Neural progenitor cell (in vitro differentiated cells): Measurements from ENCODE around the gene CTSC. TPM values are rescaled to one million over a fixed set of nuclear protein-coding genes. Genes with fewer than 3 reads are reported as not detected.

ENCODE experiments used
- DNase-seq: peaks from one replicate; pipeline ENCODE4 v3.0.0-alpha.2; 2016; ENCODE audit warnings: low spot score
- H2AFZ ChIP-seq: fragments of 200-600 bp; sonication (generic); replicated peaks from 2 replicates; pipeline ENCODE4 v1.6.1; 2016; ENCODE audit warnings: antibody characterized with exemption
- H3F3A ChIP-seq: fragments of 200-600 bp; sonication (generic); 2 replicates; pipeline ENCODE4 v1.6.1; 2016; ENCODE audit warnings: antibody characterized with exemption, low read depth
- H3K27ac ChIP-seq: fragments of 200-600 bp; sonication (generic); 2 replicates; pipeline ENCODE4 v1.5.1; 2016; ENCODE audit warnings: mild to moderate bottlenecking
- H3K27me3 ChIP-seq: fragments of 200-600 bp; sonication (generic); 2 replicates; pipeline ENCODE4 v1.6.1; 2016; ENCODE audit warnings: mild to moderate bottlenecking, moderate library complexity
- H3K36me3 ChIP-seq: fragments of 200-600 bp; sonication (generic); 2 replicates; pipeline ENCODE4 v1.5.1; 2016
- H3K4me1 ChIP-seq: fragments of 200-600 bp; sonication (generic); 2 replicates; pipeline ENCODE4 v1.6.1; 2016; ENCODE audit warnings: mixed run types
- H3K4me2 ChIP-seq: fragments of 200-600 bp; sonication (generic); 2 replicates; pipeline ENCODE4 v1.6.1; 2016
- H3K4me3 ChIP-seq: fragments of 200-600 bp; sonication (generic); 2 replicates; pipeline ENCODE4 v1.5.1; 2016
- H3K79me2 ChIP-seq: fragments of 200-600 bp; sonication (generic); 2 replicates; pipeline ENCODE4 v1.6.1; 2016; ENCODE audit warnings: low read depth
- H3K9ac ChIP-seq: fragments of 200-600 bp; sonication (generic); 2 replicates; pipeline ENCODE4 v1.6.1; 2016
- H3K9me3 ChIP-seq: fragments of 200-600 bp; sonication (generic); 2 replicates; pipeline ENCODE4 v1.5.1; 2016; ENCODE audit warnings: low read depth
- H4K20me1 ChIP-seq: fragments of 200-600 bp; sonication (generic); 2 replicates; pipeline ENCODE4 v1.6.1; 2016; ENCODE audit warnings: low read depth
- H3K27ac Mint-ChIP-seq: 3 replicates; pipeline ENCODE4 v1.8.0; 2021; ENCODE audit warnings: mixed read lengths
- H3K27me3 Mint-ChIP-seq: 2 replicates; pipeline ENCODE4 v1.8.0; 2022; ENCODE audit warnings: low read depth, mild to moderate bottlenecking, inconsistent platforms, moderate library complexity, mixed read lengths; ENCODE audit not compliant: insufficient read depth
- H3K36me3 Mint-ChIP-seq: 3 replicates; pipeline ENCODE4 v1.8.0; 2021; ENCODE audit warnings: mixed read lengths
- H3K4me1 Mint-ChIP-seq: 3 replicates; pipeline ENCODE4 v1.8.0; 2021; ENCODE audit warnings: mixed read lengths
- H3K4me3 Mint-ChIP-seq: 3 replicates; pipeline ENCODE4 v1.8.0; 2021; ENCODE audit warnings: mild to moderate bottlenecking, moderate library complexity, mixed read lengths
- H3K9me3 Mint-ChIP-seq: 3 replicates; pipeline ENCODE4 v1.8.0; 2020; ENCODE audit warnings: mixed read lengths
- EZH2 ChIP-seq: fragments of 200-600 bp; sonication (generic); IDR thresholded peaks from 2 replicates; pipeline ENCODE4 v1.6.1; 2017; ENCODE audit warnings: antibody characterized with exemption, mild to moderate bottlenecking, moderate library complexity
- EZH2phosphoT487 ChIP-seq: fragments of 200-600 bp; sonication (generic); IDR thresholded peaks from 2 replicates; pipeline ENCODE4 v1.6.1; 2017; ENCODE audit warnings: antibody characterized with exemption
- total RNA-seq: library from RNA; depleted of rRNA; stranded (reverse); fragments of >200 nt; gene quantifications from 2 replicates; pipeline ENCODE4 v1.2.3, GENCODE V29; 2015; ENCODE audit warnings: low replicate concordance
- TF ChIP-seq, protein P1 (sequence below): fragments of 200-600 bp; sonication (generic); IDR thresholded peaks from 2 replicates; pipeline ENCODE4 v1.5.1; 2017; ENCODE audit warnings: antibody characterized with exemption, mild to moderate bottlenecking

Gene CTSC
- total RNA-seq, 1 donor from 2014 or later = 96.4 TPM

DNA sequence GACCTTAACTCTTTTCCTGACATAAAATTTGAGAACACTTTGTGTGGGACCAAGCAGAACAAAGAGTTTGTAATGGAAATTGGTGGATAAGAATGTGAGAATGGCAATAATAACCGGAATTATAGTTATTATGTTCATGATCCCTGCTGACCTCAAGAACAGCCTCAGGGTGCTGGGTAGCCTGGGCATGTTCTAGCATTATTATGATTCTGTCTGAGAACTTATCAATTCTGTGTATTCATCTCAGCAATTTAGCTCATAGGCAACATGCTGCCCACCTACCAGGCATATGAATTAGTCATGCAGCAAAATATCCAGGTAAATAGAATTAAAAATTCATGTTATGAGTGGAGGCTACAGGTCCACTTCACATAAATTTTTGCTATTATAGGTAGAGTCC lies 61.9 kb downstream of the CTSC start:
- H3K9me3 ChIP-seq = no peaks in the 10 kb centered on the region
- H3K36me3 Mint-ChIP-seq = no peaks in the 10 kb centered on the region
- TF ChIP-seq EZH2phosphoT487 (no peak), EZH2 (no peak)
- TF ChIP-seq, protein P1, sequence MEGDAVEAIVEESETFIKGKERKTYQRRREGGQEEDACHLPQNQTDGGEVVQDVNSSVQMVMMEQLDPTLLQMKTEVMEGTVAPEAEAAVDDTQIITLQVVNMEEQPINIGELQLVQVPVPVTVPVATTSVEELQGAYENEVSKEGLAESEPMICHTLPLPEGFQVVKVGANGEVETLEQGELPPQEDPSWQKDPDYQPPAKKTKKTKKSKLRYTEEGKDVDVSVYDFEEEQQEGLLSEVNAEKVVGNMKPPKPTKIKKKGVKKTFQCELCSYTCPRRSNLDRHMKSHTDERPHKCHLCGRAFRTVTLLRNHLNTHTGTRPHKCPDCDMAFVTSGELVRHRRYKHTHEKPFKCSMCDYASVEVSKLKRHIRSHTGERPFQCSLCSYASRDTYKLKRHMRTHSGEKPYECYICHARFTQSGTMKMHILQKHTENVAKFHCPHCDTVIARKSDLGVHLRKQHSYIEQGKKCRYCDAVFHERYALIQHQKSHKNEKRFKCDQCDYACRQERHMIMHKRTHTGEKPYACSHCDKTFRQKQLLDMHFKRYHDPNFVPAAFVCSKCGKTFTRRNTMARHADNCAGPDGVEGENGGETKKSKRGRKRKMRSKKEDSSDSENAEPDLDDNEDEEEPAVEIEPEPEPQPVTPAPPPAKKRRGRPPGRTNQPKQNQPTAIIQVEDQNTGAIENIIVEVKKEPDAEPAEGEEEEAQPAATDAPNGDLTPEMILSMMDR = no peak
- no peak for DNase-seq
- no peaks in the 10 kb centered on the region for H3K27me3 Mint-ChIP-seq
- H3K36me3 ChIP-seq = no peaks in the 10 kb centered on the region
- no peaks in the 10 kb centered on the region for H4K20me1 ChIP-seq
- H3K4me2 ChIP-seq = no peak overlapping the region
- no peaks in the 10 kb centered on the region for H3F3A ChIP-seq
- no peaks in the 10 kb centered on the region for H3K79me2 ChIP-seq
- no peaks in the 10 kb centered on the region for H3K27me3 ChIP-seq
- no peak overlapping the region for H3K4me3 ChIP-seq
- no peak overlapping the region for H3K27ac ChIP-seq
- H3K4me1 ChIP-seq = no peaks in the 10 kb centered on the region
- H3K9ac ChIP-seq = no peak overlapping the region
- no peak overlapping the region for H2AFZ ChIP-seq
- no peak overlapping the region for H3K4me3 Mint-ChIP-seq
- H3K4me1 Mint-ChIP-seq = no peaks in the 10 kb centered on the region
- no peaks in the 10 kb centered on the region for H3K9me3 Mint-ChIP-seq
- no peak overlapping the region for H3K27ac Mint-ChIP-seq

DNA sequence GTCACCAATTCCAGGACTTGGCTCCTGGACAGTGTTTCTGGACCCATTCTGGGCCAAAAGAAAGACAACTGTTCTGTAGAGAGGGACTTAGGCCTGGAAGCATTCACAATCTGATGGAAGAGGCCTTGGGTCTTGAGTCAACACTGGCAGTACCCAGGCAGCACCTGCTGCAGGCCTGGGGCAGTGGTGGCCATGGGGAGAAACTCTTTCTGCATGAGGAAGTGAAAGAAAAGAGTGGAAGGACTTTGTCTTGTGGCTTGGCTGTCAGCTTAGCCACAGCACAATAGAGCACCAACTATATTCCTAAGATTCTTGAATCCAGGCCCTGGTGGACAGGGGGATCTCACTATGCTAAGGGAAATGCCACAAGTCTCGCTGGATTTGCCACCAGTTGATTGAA lies 70.6 kb downstream of the CTSC start:
- Histone ChIP-seq H4K20me1 (no peaks in the 10 kb centered on the region), H3K9ac (no peak overlapping the region), H3K79me2 (no peaks in the 10 kb centered on the region), H2AFZ (no peak overlapping the region), H3F3A (no peaks in the 10 kb centered on the region), H3K27ac (no peak overlapping the region), H3K9me3 (no peaks in the 10 kb centered on the region), H3K27me3 (no peaks in the 10 kb centered on the region), H3K4me1 (no peaks in the 10 kb centered on the region), H3K36me3 (no peaks in the 10 kb centered on the region), H3K4me3 (no peak overlapping the region), H3K4me2 (no peak overlapping the region)
- no peak for TF ChIP-seq EZH2phosphoT487
- TF ChIP-seq, protein P1 = no peak
- no peak for TF ChIP-seq EZH2
- no peak for DNase-seq
- Mint-ChIP-seq H3K4me3 (no peak overlapping the region), H3K27ac (no peak overlapping the region), H3K36me3 (peaks cover 7% of the 10 kb centered on the region), H3K4me1 (no peaks in the 10 kb centered on the region), H3K9me3 (peaks cover 11% of the 10 kb centered on the region), H3K27me3 (peaks cover 2% of the 10 kb centered on the region)

DNA sequence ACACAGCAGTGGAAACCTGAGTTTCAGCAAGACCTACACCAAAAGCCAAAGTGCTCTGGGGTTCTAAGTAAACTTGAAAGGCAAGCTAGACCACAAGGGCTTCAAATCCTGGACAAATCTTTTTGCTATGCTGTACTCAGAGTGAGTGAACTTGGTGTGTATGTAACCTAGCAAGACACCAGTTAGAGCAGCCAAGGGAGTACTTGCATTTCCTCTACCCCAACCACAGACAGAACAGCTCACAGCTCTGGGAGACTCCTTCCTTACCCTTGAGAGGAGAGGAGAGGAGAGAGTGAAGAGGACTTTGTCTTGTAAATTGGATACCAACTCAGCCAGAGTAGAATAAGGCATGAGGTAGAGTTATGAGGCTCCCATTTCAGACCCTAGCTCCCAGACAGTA lies 71.4 kb downstream of the CTSC start:
- H3K4me3 Mint-ChIP-seq = no peak overlapping the region
- Histone ChIP-seq H3K9ac (no peak overlapping the region), H3K27me3 (no peaks in the 10 kb centered on the region), H3K9me3 (no peaks in the 10 kb centered on the region), H3K4me2 (no peak overlapping the region), H3K4me3 (no peak overlapping the region), H3F3A (no peaks in the 10 kb centered on the region), H4K20me1 (no peaks in the 10 kb centered on the region), H3K79me2 (no peaks in the 10 kb centered on the region), H3K4me1 (no peaks in the 10 kb centered on the region), H3K36me3 (no peaks in the 10 kb centered on the region), H3K27ac (no peak overlapping the region), H2AFZ (no peak overlapping the region)
- TF ChIP-seq EZH2 (no peak), EZH2phosphoT487 (no peak)
- TF ChIP-seq, protein P1 = no peak
- H3K36me3 Mint-ChIP-seq = peaks cover 8% of the 10 kb centered on the region
- no peak overlapping the region for H3K27ac Mint-ChIP-seq
- H3K4me1 Mint-ChIP-seq = no peaks in the 10 kb centered on the region
- H3K27me3 Mint-ChIP-seq = peaks cover 2% of the 10 kb centered on the region
- no peak for DNase-seq
- peaks cover 11% of the 10 kb centered on the region for H3K9me3 Mint-ChIP-seq
